CD4-positive, alpha-beta T cell (primary cell): ENCODE data around the gene TRRAP. TPM values are rescaled to one million over a fixed set of nuclear protein-coding genes. Genes with fewer than 3 reads are reported as not detected.

Source experiments
- ATAC-seq: fragments of 200-7000 bp; cut with Tn5 transposase; one replicate; pipeline ENCODE4 v1.10.0; 2022; ENCODE audit warnings: mild to moderate bottlenecking; ENCODE audit not compliant: poor library complexity
- CTCF ChIA-PET: fragments of 350-600 bp; sonication (Branson Sonifier 250); formaldehyde crosslinking; loops from one replicate; lab custom pipeline; 2021; ENCODE audit warnings: antibody characterized with exemption, inconsistent platforms; lab: Charles Lee
- POLR2A ChIA-PET: fragments of 350-600 bp; sonication (Branson Sonifier 250); formaldehyde crosslinking; loops from one replicate; lab custom pipeline; 2021; ENCODE audit warnings: antibody characterized with exemption, inconsistent platforms; lab: Charles Lee
- DNase-seq, 14 experiments: peaks; one replicate each; pipeline ENCODE4 v3.0.0-alpha.2; 2013 to 2020; ENCODE audit warnings: mixed read lengths in 2 of 14
- H3K27ac ChIP-seq, 2 donors: one replicate each; pipeline versions ENCODE4 v1.5.1 to v1.7.0; 2013; ENCODE audit warnings: low read length in 2 of 2, low read depth in 1 of 2, mild to moderate bottlenecking in 1 of 2
- H3K27me3 ChIP-seq, 2 experiments: 1 replicate in 1 of 2; 2 replicates in 1 of 2; pipeline versions ENCODE4 v1.6.1 to v1.7.0; 2013; ENCODE audit warnings: low read length in 2 of 2, control low read depth in 1 of 2, mild to moderate bottlenecking in 1 of 2, moderate library complexity in 1 of 2; ENCODE audit not compliant: insufficient read depth in 2 of 2, control insufficient read depth in 1 of 2
- H3K36me3 ChIP-seq: one replicate; pipeline ENCODE4 v1.6.1; 2013; ENCODE audit warnings: low read length, control low read depth; ENCODE audit not compliant: insufficient read depth
- H3K4me1 ChIP-seq: one replicate; pipeline ENCODE4 v1.6.1; 2013; ENCODE audit warnings: low read length, control low read depth; ENCODE audit not compliant: insufficient read depth
- H3K4me3 ChIP-seq: one replicate; pipeline ENCODE4 v1.5.1; 2013; ENCODE audit warnings: mild to moderate bottlenecking, low read length, moderate library complexity
- H3K9me3 ChIP-seq, 2 experiments: 1 replicate in 1 of 2; 2 replicates in 1 of 2; pipeline versions ENCODE4 v1.6.1 to v1.7.0; 2013; ENCODE audit warnings: low read length in 2 of 2, mild to moderate bottlenecking in 2 of 2, control low read depth in 1 of 2, moderate library complexity in 1 of 2; ENCODE audit not compliant: control insufficient read depth in 1 of 2, insufficient read depth in 1 of 2
- H3K27ac Mint-ChIP-seq: one replicate; pipeline ENCODE4 v1.8.0; 2020; ENCODE audit warnings: mixed read lengths
- H3K27me3 Mint-ChIP-seq: one replicate; pipeline ENCODE4 v1.8.0; 2021; ENCODE audit warnings: mixed read lengths
- H3K36me3 Mint-ChIP-seq: one replicate; pipeline ENCODE4 v1.8.0; 2021; ENCODE audit warnings: low read depth, mixed read lengths
- H3K4me1 Mint-ChIP-seq: one replicate; pipeline ENCODE4 v1.8.0; 2021; ENCODE audit warnings: low read depth, mixed read lengths
- H3K4me3 Mint-ChIP-seq: one replicate; pipeline ENCODE4 v1.8.0; 2020; ENCODE audit warnings: mild to moderate bottlenecking, mixed read lengths
- H3K9me3 Mint-ChIP-seq: one replicate; pipeline ENCODE4 v1.8.0; 2020; ENCODE audit warnings: mixed read lengths
- CTCF ChIP-seq: fragments of 200-600 bp; IDR thresholded peaks from one replicate; pipeline ENCODE4 v1.8.0; 2022; ENCODE audit warnings: antibody characterized with exemption, mild to moderate bottlenecking
- intact Hi-C, 2 experiments: fragments of 100-400 bp; cut with DNase I in 1 of 2; cut with micrococcal nuclease in 1 of 2; formaldehyde crosslinking; loops; one replicate each; pipeline versions ENCODE4 v1.15.1 to v1.9.0; 2023 to 2025; cut with DNase I, micrococcal nuclease
- total RNA-seq, 174 experiments: library from RNA in 2 of 174; stranded (reverse) in 2 of 174; gene quantifications; one replicate each; pipeline ENCODE4 v1.2.3 and lab custom pipeline; 2021 to 2026

TRRAP gene
- total RNA-seq, 2 experiments from 2014 or later: 47.9 to 48.3 TPM

GRCh38 chr7:98837630-98837972 is 40.7 kb upstream of the TRRAP start:
- no peak for DNase-seq
- no peak overlapping the region for H3K4me3 Mint-ChIP-seq
- no peaks in the 10 kb centered on the region for H3K4me1 Mint-ChIP-seq
- no peak for TF ChIP-seq CTCF
- no peak overlapping the region for H3K27ac Mint-ChIP-seq
- H3K36me3 ChIP-seq: no peaks in the 10 kb centered on the region
- no peak overlapping the region for H3K4me3 ChIP-seq
- H3K9me3 ChIP-seq: no peaks in the 10 kb centered on the region
- ChIA-PET POLR2A (no interaction called here), CTCF (no interaction called here)
- intact Hi-C loops: no loop called here
- H3K27me3 Mint-ChIP-seq: peaks cover 15% of the 10 kb centered on the region
- H3K27me3 ChIP-seq: peaks cover 2 to 6% of the 10 kb centered on the region in 2 experiments
- no peak for ATAC-seq
- H3K9me3 Mint-ChIP-seq: no peaks in the 10 kb centered on the region
- H3K36me3 Mint-ChIP-seq: no peaks in the 10 kb centered on the region
- no peaks in the 10 kb centered on the region for H3K4me1 ChIP-seq
- no peak overlapping the region for H3K27ac ChIP-seq

GRCh38 chr7:98840096-98840495 is 38.2 kb upstream of the TRRAP start:
- H3K27me3 ChIP-seq: peaks cover 2 to 6% of the 10 kb centered on the region in 2 experiments
- no peak overlapping the region for H3K27ac ChIP-seq
- CTCF ChIA-PET: no interaction called here
- Mint-ChIP-seq H3K36me3 (no peaks in the 10 kb centered on the region), H3K9me3 (no peaks in the 10 kb centered on the region), H3K4me1 (no peaks in the 10 kb centered on the region), H3K27me3 (peaks cover 15% of the 10 kb centered on the region), H3K4me3 (no peak overlapping the region), H3K27ac (no peak overlapping the region)
- no peak for DNase-seq
- no peaks in the 10 kb centered on the region for H3K4me1 ChIP-seq
- H3K9me3 ChIP-seq: no peaks in the 10 kb centered on the region
- TF ChIP-seq CTCF: no peak
- ATAC-seq: no peak
- POLR2A ChIA-PET: no interaction called here
- no peaks in the 10 kb centered on the region for H3K36me3 ChIP-seq
- H3K4me3 ChIP-seq: no peak overlapping the region
- intact Hi-C loops: loop anchor here (2.0 to 5.0 kb wide), 2 partner anchors 818 to 819 kb away; no protein-coding TSS in a partner anchor

- Mint-ChIP-seq H3K27ac (no peak overlapping the region), H3K36me3 (no peaks in the 10 kb centered on the region), H3K27me3 (peaks cover 15% of the 10 kb centered on the region), H3K4me1 (no peaks in the 10 kb centered on the region), H3K9me3 (no peaks in the 10 kb centered on the region), H3K4me3 (no peak overlapping the region)
- Histone ChIP-seq H3K4me3 (no peak overlapping the region), H3K9me3 (no peaks in the 10 kb centered on the region), H3K27ac (no peak overlapping the region), H3K27me3 (peaks cover 2 to 6% of the 10 kb centered on the region in 2 experiments), H3K4me1 (no peaks in the 10 kb centered on the region), H3K36me3 (no peaks in the 10 kb centered on the region)
- intact Hi-C loops: loop anchor here (1.0 to 5.0 kb wide), 3 partner anchors 407 to 820 kb away; no protein-coding TSS in a partner anchor
- no peak for TF ChIP-seq CTCF
- ChIA-PET POLR2A (no interaction called here), CTCF (interaction anchor here (0.9 kb wide), 1 partner anchor 407 kb away, joined by 6 read pairs; no protein-coding TSS in a partner anchor)
- ATAC-seq: no peak
- DNase-seq: no peak
Measured at GRCh38 chr7:98840722-98841121, 37.6 kb upstream of the TRRAP start.
